Mesothelial cell of epicardium (in vitro differentiated cells): ENCODE results near the gene IER2. TPM values are rescaled to one million over a fixed set of nuclear protein-coding genes. Genes with fewer than 3 reads are reported as not detected.

ENCODE experiments used
- DNase-seq, 2 experiments: peaks; one replicate each; pipeline ENCODE4 v3.0.0; 2021; ENCODE audit warnings: low spot score in 2 of 2; ENCODE audit not compliant: unreplicated experiment in 2 of 2
- H3K27ac Mint-ChIP-seq: 2 replicates; pipeline ENCODE4 v1.8.0; 2021; ENCODE audit warnings: mixed read lengths
- H3K27me3 Mint-ChIP-seq: 2 replicates; pipeline ENCODE4 v1.8.0; 2021; ENCODE audit warnings: low read depth, mixed read lengths
- H3K36me3 Mint-ChIP-seq: 2 replicates; pipeline ENCODE4 v1.8.0; 2021; ENCODE audit warnings: mixed read lengths
- H3K4me1 Mint-ChIP-seq: 2 replicates; pipeline ENCODE4 v1.8.0; 2021; ENCODE audit warnings: mixed read lengths
- H3K4me3 Mint-ChIP-seq: 2 replicates; pipeline ENCODE4 v1.8.0; 2021; ENCODE audit warnings: mild to moderate bottlenecking, moderate library complexity, mixed read lengths
- H3K9me3 Mint-ChIP-seq: 2 replicates; pipeline ENCODE4 v1.8.0; 2021; ENCODE audit warnings: mixed read lengths
- CTCF ChIP-seq: fragments of 200-600 bp; sonication (generic); IDR thresholded peaks from one replicate; pipeline ENCODE4 v1.5.0; 2021; ENCODE audit warnings: antibody characterized with exemption; ENCODE audit not compliant: unreplicated experiment
- total RNA-seq: library from RNA; stranded (reverse); gene quantifications from 3 replicates; pipeline ENCODE4 v1.2.1, GENCODE V29; 2021

IER2 gene, protein sequence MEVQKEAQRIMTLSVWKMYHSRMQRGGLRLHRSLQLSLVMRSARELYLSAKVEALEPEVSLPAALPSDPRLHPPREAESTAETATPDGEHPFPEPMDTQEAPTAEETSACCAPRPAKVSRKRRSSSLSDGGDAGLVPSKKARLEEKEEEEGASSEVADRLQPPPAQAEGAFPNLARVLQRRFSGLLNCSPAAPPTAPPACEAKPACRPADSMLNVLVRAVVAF
- total RNA-seq = 278 to 284 TPM (median 282 TPM) in 3 replicates

GRCh38 chr19:13150187-13150930, at the start of gene IER2, which contains the start of gene STX10:
IER2 (plus strand) TSS chr19:13150411; CDS start chr19:13153187, 2,776 bp downstream.
STX10 (minus strand) TSS chr19:13150375; CDS start chr19:13150173, 202 bp downstream.
- DNase-seq = peak; percentile 73 to 84
- Mint-ChIP-seq H3K4me1 (peaks cover 18% of the 10 kb centered on the region), H3K36me3 (peaks cover 6% of the 10 kb centered on the region), H3K27me3 (no peaks in the 10 kb centered on the region), H3K27ac (peak within 1 kb of the TSS; percentile 100), H3K9me3 (no peaks in the 10 kb centered on the region), H3K4me3 (peak within 1 kb of the TSS; percentile 100)
- no peak for TF ChIP-seq CTCF

DNA sequence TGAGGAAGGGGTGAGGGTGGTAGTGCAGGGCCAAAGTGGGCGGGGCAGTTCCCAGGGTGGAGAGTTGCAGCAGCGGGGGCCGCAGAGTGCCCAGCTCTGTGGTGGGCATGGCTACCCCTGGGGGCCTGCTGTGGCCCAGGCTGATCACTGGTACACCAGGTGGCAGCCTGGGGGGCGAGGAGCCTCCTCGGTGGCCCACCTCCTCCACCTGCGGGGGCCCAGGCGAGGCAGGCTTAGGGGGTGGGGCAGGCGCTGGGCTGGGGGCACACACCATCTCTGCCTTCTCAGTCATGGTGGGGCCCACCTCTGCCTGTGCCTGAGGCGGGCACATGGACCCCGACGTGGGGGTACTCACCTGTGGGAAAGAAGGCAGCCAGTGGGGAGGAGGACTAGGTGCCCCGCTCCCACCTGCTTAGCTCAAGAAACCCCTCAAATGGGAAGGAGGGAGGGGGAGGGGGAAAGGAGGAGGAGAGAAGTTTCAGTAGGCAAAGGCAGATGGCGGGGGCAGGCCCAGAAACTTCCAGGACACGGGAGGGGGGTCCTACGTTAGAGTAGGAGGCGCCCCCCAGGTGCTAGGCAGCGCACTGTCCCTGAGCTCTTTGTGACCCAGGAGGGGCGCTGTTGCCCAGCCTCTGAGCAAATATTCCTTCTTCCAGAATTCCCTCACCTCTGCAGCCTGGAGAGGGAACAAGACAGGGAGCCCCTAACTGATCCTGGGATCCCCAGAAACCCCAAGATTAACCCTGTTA, 49.2 kb upstream of the IER2 start:
- Mint-ChIP-seq H3K4me3 (peak overlapping the region; percentile 33), H3K4me1 (peaks cover 18% of the 10 kb centered on the region), H3K36me3 (peaks cover 2% of the 10 kb centered on the region), H3K27ac (no peak overlapping the region), H3K27me3 (peaks cover 58% of the 10 kb centered on the region), H3K9me3 (no peaks in the 10 kb centered on the region)
- no peak for TF ChIP-seq CTCF
- no peak for DNase-seq

DNA sequence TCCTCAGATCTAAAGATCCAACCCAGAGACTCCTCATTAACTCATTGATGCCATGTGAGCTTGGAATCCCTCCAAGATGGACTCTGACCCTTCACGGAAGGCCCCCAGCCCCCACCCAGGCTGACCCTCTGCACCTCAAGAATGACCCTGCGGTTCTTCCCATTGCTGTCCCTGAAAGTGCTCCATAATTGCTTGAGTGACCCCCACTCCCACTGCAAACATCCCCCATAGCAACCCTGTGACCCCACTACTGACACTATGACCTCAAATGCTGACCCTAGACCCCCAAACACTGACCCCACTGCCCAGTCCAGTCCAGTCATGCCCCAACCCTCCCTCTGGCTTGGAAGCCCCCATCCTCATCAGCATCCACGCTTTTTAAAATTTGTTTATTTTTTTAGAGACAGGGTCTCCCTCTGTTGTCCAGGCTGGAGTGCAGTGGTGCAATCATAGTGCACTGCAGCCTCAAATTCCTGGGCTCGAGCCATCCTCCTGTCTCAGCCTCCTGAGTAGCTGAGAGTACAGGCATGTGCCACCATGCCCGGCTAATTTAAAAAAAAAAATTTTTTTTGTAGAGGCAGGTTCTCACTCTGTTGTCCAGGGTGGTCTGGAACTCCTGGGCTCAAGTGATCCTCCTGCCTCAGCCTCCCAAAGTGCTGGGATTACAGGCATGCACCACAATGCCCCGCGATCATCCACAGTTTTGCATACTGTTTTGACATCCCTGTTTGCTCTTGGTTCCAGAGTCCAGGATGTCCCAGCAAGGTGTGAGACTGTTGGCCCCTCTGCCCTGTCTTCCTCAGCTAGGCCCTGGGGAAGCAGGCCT, 48.4 kb upstream of the IER2 start:
- Mint-ChIP-seq H3K27me3 (peaks cover 51% of the 10 kb centered on the region), H3K9me3 (no peaks in the 10 kb centered on the region)
- no peak for TF ChIP-seq CTCF

DNA sequence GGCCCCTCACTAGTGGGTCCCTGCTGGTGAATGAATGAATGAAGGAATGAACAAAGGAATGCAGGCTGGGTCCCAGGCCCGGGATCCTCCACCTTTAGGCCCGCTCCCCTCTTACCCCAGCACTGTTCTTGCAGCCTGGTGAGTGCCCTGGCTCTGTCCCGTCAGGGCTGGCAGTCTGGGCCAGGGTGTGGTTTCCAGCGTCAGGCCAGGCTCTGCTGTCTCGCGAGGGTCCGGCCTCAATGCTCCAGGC, 47.9 kb upstream of the IER2 start:
- no peak for DNase-seq
- H3K27ac Mint-ChIP-seq = no peak overlapping the region
- no peaks in the 10 kb centered on the region for H3K9me3 Mint-ChIP-seq
- peak overlapping the region; percentile 41 for H3K4me3 Mint-ChIP-seq
- H3K27me3 Mint-ChIP-seq = peaks cover 46% of the 10 kb centered on the region
- H3K4me1 Mint-ChIP-seq = peaks cover 12% of the 10 kb centered on the region
- H3K36me3 Mint-ChIP-seq = peaks cover 3% of the 10 kb centered on the region
- no peak for TF ChIP-seq CTCF

More for the DNA sequence above, 48.4 kb upstream of the IER2 start:
- H3K36me3 Mint-ChIP-seq = peaks cover 2% of the 10 kb centered on the region
- H3K27ac Mint-ChIP-seq = no peak overlapping the region
- no peak for DNase-seq
- peak overlapping the region; percentile 41 for H3K4me3 Mint-ChIP-seq
- peaks cover 14% of the 10 kb centered on the region for H3K4me1 Mint-ChIP-seq
